HG03354 (cell line): ENCODE measurements around the gene LCN10.

Source experiments
- ATAC-seq: cut with Tn5 transposase; IDR thresholded peaks from one replicate; pipeline ENCODE4 v1.9.1; 2021; ENCODE audit warnings: mild to moderate bottlenecking; ENCODE audit not compliant: unreplicated experiment, poor library complexity, severe bottlenecking

Gene LCN10

GRCh38 chr9:136741883-136742571 is 713 bp downstream of the LCN10 start:
- no peak for ATAC-seq

GRCh38 chr9:136740971-136741882 is 1.5 kb downstream of the LCN10 start:
- no peak for ATAC-seq

- no peak for ATAC-seq
Measured at GRCh38 chr9:136740491-136740890, 2.2 kb downstream of the LCN10 start.

- no peak for ATAC-seq
Measured at GRCh38 chr9:136740069-136740468, 2.7 kb downstream of the LCN10 start.

- no peak for ATAC-seq
Measured at GRCh38 chr9:136739509-136739908, 3.2 kb downstream of the LCN10 start.

- no peak for ATAC-seq
Measured at GRCh38 chr9:136738960-136739359, 3.8 kb downstream of the LCN10 start.

- no peak for ATAC-seq
Measured at GRCh38 chr9:136735812-136736480, 6.8 kb downstream of the LCN10 start.

- ATAC-seq, result no peak
Measured at GRCh38 chr9:136734837-136735496, 7.8 kb downstream of the LCN10 start.

GRCh38 chr9:136733611-136734010 is 9.1 kb downstream of the LCN10 start:
- no peak for ATAC-seq

- no peak for ATAC-seq
Measured at GRCh38 chr9:136732444-136733178, 10.1 kb downstream of the LCN10 start.

GRCh38 chr9:136729926-136730325 is 12.8 kb downstream of the LCN10 start:
- no peak for ATAC-seq

GRCh38 chr9:136729144-136729543 is 13.6 kb downstream of the LCN10 start:
- ATAC-seq, result no peak

- peak; percentile 25 for ATAC-seq
Measured at GRCh38 chr9:136728548-136729123, 14.1 kb downstream of the LCN10 start.

GRCh38 chr9:136728080-136728547 is 14.6 kb downstream of the LCN10 start:
- peak; percentile 70 for ATAC-seq

- ATAC-seq, result no peak
Measured at GRCh38 chr9:136726631-136727191, 16.0 kb downstream of the LCN10 start.

GRCh38 chr9:136726118-136726517 is 16.6 kb downstream of the LCN10 start:
- no peak for ATAC-seq

GRCh38 chr9:136725612-136726011 is 17.1 kb downstream of the LCN10 start:
- ATAC-seq, result no peak

GRCh38 chr9:136724772-136725171 is 18.0 kb downstream of the LCN10 start:
- no peak for ATAC-seq

- no peak for ATAC-seq
Measured at GRCh38 chr9:136723989-136724388, 18.8 kb downstream of the LCN10 start.
